Astrocyte of the cerebellum (primary cell): ENCODE measurements around the gene ECE2.

Experiments used
- DNase-seq: peaks from one replicate; pipeline ENCODE4 v3.0.0-alpha.2; 2011; ENCODE audit warnings: low read depth
- H3K4me3 ChIP-seq: 2 replicates; pipeline ENCODE4 v1.5.1; 2011; ENCODE audit warnings: mild to moderate bottlenecking, low read depth, low read length, moderate library complexity
- CTCF ChIP-seq: IDR thresholded peaks from 2 replicates; pipeline ENCODE4 v1.5.1; 2012; ENCODE audit warnings: low read length, low read depth, moderate library complexity, mild to moderate bottlenecking; ENCODE audit errors: missing control alignments
- in situ Hi-C: cut with HindIII; loops from 2 replicates; pipeline ENCODE4 v1.10.0; 2017; ENCODE audit warnings: low sequenced_read_pairs

Gene ECE2

GRCh38 chr3:184308744-184309143 lies 32.9 kb downstream of the ECE2 start:
- H3K4me3 ChIP-seq = no peak overlapping the region
- in situ Hi-C loops = no loop called here
- no peak for DNase-seq
- no peak for TF ChIP-seq CTCF

- H3K4me3 ChIP-seq = no peak overlapping the region
- DNase-seq = no peak
- in situ Hi-C loops = no loop called here
- no peak for TF ChIP-seq CTCF
These were observed 35.8 kb downstream of the ECE2 start for GRCh38 chr3:184311633-184312032.

- no peak for TF ChIP-seq CTCF
- in situ Hi-C loops = no loop called here
- peak within 1 kb of the TSS; percentile 93 for H3K4me3 ChIP-seq
- DNase-seq = peak; percentile 85
These were observed 38.5 kb downstream of the ECE2 start, which contains the start of gene EIF4G1 for GRCh38 chr3:184314363-184314699. Gene EIF4G1 (plus strand): TSS chr3:184314606. CDS start chr3:184315797, 1,191 bp downstream.

GRCh38 chr3:184314700-184315542 lies 39.1 kb downstream of the ECE2 start:
- H3K4me3 ChIP-seq = peak overlapping the region; percentile 93
- DNase-seq = no peak
- in situ Hi-C loops = no loop called here
- no peak for TF ChIP-seq CTCF

GRCh38 chr3:184315543-184315867 lies 39.7 kb downstream of the ECE2 start:
- peak overlapping the region; percentile 93 for H3K4me3 ChIP-seq
- in situ Hi-C loops = no loop called here
- TF ChIP-seq CTCF = no peak
- no peak for DNase-seq

GRCh38 chr3:184315871-184316661 lies 40.2 kb downstream of the ECE2 start:
- in situ Hi-C loops = no loop called here
- peak overlapping the region; percentile 93 for H3K4me3 ChIP-seq
- no peak for TF ChIP-seq CTCF
- DNase-seq = no peak
